ENCODE data around the gene GRIN2A.

The GRIN2A gene

DNA sequence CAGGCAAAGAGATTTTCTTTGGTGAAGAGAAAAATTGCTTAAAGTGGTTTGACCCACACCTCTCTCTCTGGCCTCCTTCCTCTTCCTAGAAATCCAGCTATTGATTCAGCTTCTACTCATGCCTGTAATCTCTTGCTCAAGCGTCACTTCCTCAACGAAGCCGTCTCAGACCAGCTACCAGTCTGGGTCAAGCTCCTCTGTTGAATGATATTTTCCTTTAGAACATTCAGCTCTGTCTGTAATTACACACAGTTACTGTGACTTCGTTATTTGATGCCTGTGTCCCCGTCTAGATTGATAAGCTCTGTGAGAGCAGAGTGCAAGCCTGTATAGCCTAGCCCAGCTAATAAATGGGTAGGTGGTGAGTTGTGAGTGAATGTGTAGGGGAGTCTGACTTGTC lies 168.5 kb downstream of the GRIN2A start:
- Histone ChIP-seq H3K36me3 (ENCODE audit: insufficient read depth, low read length) (no peaks in the 10 kb centered on the region), H2AFZ (ENCODE audit: low read length, unreplicated experiment) (no peak overlapping the region), H3K27me3 (ENCODE audit: insufficient read depth, low read length) (no peaks in the 10 kb centered on the region), H3K79me2 (ENCODE audit: control insufficient read depth, insufficient read depth, low read length, unreplicated experiment) (no peaks in the 10 kb centered on the region), H3K4me1 (ENCODE audit: control insufficient read depth, insufficient read depth, low read length, unreplicated experiment) (no peaks in the 10 kb centered on the region), H3K4me3 (ENCODE audit: low read depth, low read length) (no peak overlapping the region), H3K27ac (ENCODE audit: low read depth, low read length) (no peak overlapping the region)

DNA sequence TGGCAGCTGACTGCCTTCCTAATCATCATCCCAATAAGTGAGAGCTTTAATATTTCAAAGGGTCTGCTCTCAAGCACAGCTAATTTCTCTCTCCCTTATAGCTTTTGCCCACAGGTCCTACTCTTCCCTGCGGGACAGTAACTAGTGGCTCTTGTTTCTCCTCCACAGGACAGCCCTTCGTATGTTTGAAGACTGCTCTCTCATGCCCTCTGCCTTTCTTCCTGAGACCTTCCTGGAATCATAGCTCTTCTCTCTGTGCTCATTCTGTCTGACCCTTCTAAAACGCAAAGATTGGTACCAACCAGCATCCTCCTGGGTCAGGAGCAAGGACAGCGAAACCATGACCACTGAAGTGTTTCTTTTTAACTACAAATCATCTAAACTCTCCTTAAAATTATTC lies 168.9 kb downstream of the GRIN2A start:
- H3K79me2 ChIP-seq (ENCODE audit: control insufficient read depth, insufficient read depth, low read length, unreplicated experiment): no peaks in the 10 kb centered on the region
- no peak overlapping the region for H3K27ac ChIP-seq (ENCODE audit: low read depth, low read length)
- H3K36me3 ChIP-seq (ENCODE audit: insufficient read depth, low read length): no peaks in the 10 kb centered on the region
- H3K27me3 ChIP-seq (ENCODE audit: insufficient read depth, low read length): no peaks in the 10 kb centered on the region
- no peak overlapping the region for H3K4me3 ChIP-seq (ENCODE audit: low read depth, low read length)
- H3K4me1 ChIP-seq (ENCODE audit: control insufficient read depth, insufficient read depth, low read length, unreplicated experiment): no peaks in the 10 kb centered on the region
- H2AFZ ChIP-seq (ENCODE audit: low read length, unreplicated experiment): no peak overlapping the region

GRCh38 chr16:10009684-10010083 lies 172.5 kb downstream of the GRIN2A start:
- Histone ChIP-seq H3K79me2 (ENCODE audit: control insufficient read depth, insufficient read depth, low read length, unreplicated experiment) (no peaks in the 10 kb centered on the region), H3K27ac (ENCODE audit: low read depth, low read length) (no peak overlapping the region), H3K4me1 (ENCODE audit: control insufficient read depth, insufficient read depth, low read length, unreplicated experiment) (no peaks in the 10 kb centered on the region), H3K36me3 (ENCODE audit: insufficient read depth, low read length) (no peaks in the 10 kb centered on the region), H2AFZ (ENCODE audit: low read length, unreplicated experiment) (no peak overlapping the region), H3K27me3 (ENCODE audit: insufficient read depth, low read length) (no peaks in the 10 kb centered on the region), H3K4me3 (ENCODE audit: low read depth, low read length) (no peak overlapping the region)

- Histone ChIP-seq H2AFZ (ENCODE audit: low read length, unreplicated experiment) (no peak overlapping the region), H3K27ac (ENCODE audit: low read depth, low read length) (no peak overlapping the region), H3K4me1 (ENCODE audit: control insufficient read depth, insufficient read depth, low read length, unreplicated experiment) (no peaks in the 10 kb centered on the region), H3K4me3 (ENCODE audit: low read depth, low read length) (no peak overlapping the region), H3K27me3 (ENCODE audit: insufficient read depth, low read length) (no peaks in the 10 kb centered on the region), H3K36me3 (ENCODE audit: insufficient read depth, low read length) (no peaks in the 10 kb centered on the region), H3K79me2 (ENCODE audit: control insufficient read depth, insufficient read depth, low read length, unreplicated experiment) (no peaks in the 10 kb centered on the region)
Measured at GRCh38 chr16:10003486-10003885, 178.7 kb downstream of the GRIN2A start.

DNA sequence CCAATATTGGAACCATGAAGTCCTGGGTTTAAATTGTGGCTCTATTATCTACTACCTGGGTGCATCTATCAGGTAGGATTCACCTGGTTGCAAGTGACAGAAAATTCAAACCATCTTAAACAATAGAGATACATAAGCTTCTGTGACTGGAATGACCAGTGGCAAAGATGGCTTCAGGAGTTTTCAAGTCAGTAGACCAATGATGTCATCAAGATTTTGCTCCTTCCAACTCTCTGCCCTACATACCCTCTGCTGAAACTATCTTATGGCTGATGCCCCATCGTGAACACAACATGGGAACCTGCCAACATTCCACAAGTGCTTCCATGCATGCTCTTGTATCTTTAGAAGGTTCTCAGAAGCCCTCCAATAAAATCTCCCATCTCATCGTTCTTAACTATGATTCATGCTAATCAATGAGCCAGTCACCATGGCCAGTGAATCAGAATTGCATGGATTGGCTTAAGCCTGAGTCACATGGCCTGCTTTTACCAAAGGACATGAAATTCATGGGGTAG lies 180.9 kb downstream of the GRIN2A start:
- Histone ChIP-seq H3K27ac (ENCODE audit: low read depth, low read length) (no peak overlapping the region), H3K4me3 (ENCODE audit: low read depth, low read length) (no peak overlapping the region), H2AFZ (ENCODE audit: low read length, unreplicated experiment) (no peak overlapping the region), H3K79me2 (ENCODE audit: control insufficient read depth, insufficient read depth, low read length, unreplicated experiment) (no peaks in the 10 kb centered on the region), H3K4me1 (ENCODE audit: control insufficient read depth, insufficient read depth, low read length, unreplicated experiment) (no peaks in the 10 kb centered on the region), H3K36me3 (ENCODE audit: insufficient read depth, low read length) (no peaks in the 10 kb centered on the region), H3K27me3 (ENCODE audit: insufficient read depth, low read length) (no peaks in the 10 kb centered on the region)

GRCh38 chr16:9996221-9996620 lies 186.0 kb downstream of the GRIN2A start:
- H2AFZ ChIP-seq (ENCODE audit: low read length, unreplicated experiment): no peak overlapping the region
- H3K27me3 ChIP-seq (ENCODE audit: insufficient read depth, low read length): no peaks in the 10 kb centered on the region
- no peak overlapping the region for H3K27ac ChIP-seq (ENCODE audit: low read depth, low read length)
- no peaks in the 10 kb centered on the region for H3K79me2 ChIP-seq (ENCODE audit: control insufficient read depth, insufficient read depth, low read length, unreplicated experiment)
- no peak overlapping the region for H3K4me3 ChIP-seq (ENCODE audit: low read depth, low read length)
- H3K4me1 ChIP-seq (ENCODE audit: control insufficient read depth, insufficient read depth, low read length, unreplicated experiment): no peaks in the 10 kb centered on the region
- H3K36me3 ChIP-seq (ENCODE audit: insufficient read depth, low read length): no peaks in the 10 kb centered on the region

- H3K4me3 ChIP-seq (ENCODE audit: low read depth, low read length): no peak overlapping the region
- no peaks in the 10 kb centered on the region for H3K27me3 ChIP-seq (ENCODE audit: insufficient read depth, low read length)
- no peak overlapping the region for H2AFZ ChIP-seq (ENCODE audit: low read length, unreplicated experiment)
- no peaks in the 10 kb centered on the region for H3K79me2 ChIP-seq (ENCODE audit: control insufficient read depth, insufficient read depth, low read length, unreplicated experiment)
- H3K4me1 ChIP-seq (ENCODE audit: control insufficient read depth, insufficient read depth, low read length, unreplicated experiment): no peaks in the 10 kb centered on the region
- no peaks in the 10 kb centered on the region for H3K36me3 ChIP-seq (ENCODE audit: insufficient read depth, low read length)
- no peak overlapping the region for H3K27ac ChIP-seq (ENCODE audit: low read depth, low read length)
Measured at GRCh38 chr16:9992441-9992840, 189.8 kb downstream of the GRIN2A start.

GRCh38 chr16:9980981-9981380 lies 201.2 kb downstream of the GRIN2A start:
- Histone ChIP-seq H3K4me3 (ENCODE audit: low read depth, low read length) (no peak overlapping the region), H3K27ac (ENCODE audit: low read depth, low read length) (no peak overlapping the region), H3K27me3 (ENCODE audit: insufficient read depth, low read length) (no peaks in the 10 kb centered on the region), H3K79me2 (ENCODE audit: control insufficient read depth, insufficient read depth, low read length, unreplicated experiment) (no peaks in the 10 kb centered on the region), H3K4me1 (ENCODE audit: control insufficient read depth, insufficient read depth, low read length, unreplicated experiment) (no peaks in the 10 kb centered on the region), H3K36me3 (ENCODE audit: insufficient read depth, low read length) (no peaks in the 10 kb centered on the region), H2AFZ (ENCODE audit: low read length, unreplicated experiment) (no peak overlapping the region)

DNA sequence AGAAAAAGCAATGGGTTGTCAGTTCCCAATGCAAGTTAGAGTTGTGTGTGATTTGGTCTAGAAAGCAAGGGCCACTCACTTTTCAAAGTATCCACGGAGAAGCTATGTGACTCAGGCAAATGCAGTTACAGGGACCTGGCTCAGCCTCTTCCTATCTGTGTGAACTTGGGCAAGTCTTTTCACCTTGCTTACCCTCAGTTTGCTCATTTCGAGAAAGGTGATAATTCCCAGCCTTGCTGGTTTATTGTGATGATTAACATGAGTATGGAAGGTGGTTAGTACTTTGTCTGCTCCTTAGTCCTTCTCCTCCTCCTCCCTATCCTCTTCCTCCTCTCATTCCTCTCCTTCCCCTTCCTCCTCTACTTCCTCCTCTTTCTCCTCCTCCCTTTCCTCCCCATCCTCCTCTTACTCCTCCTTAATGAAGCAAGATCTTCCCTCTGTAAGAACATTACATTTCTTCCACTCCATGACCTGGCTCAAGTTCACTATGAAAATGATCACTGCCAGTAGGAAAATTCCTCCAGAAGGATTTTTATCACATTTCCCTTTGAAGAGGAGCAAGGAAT lies 204.0 kb downstream of the GRIN2A start:
- no peak overlapping the region for H3K27ac ChIP-seq (ENCODE audit: low read depth, low read length)
- no peaks in the 10 kb centered on the region for H3K27me3 ChIP-seq (ENCODE audit: insufficient read depth, low read length)
- H3K4me3 ChIP-seq (ENCODE audit: low read depth, low read length): no peak overlapping the region
- H3K79me2 ChIP-seq (ENCODE audit: control insufficient read depth, insufficient read depth, low read length, unreplicated experiment): no peaks in the 10 kb centered on the region
- no peaks in the 10 kb centered on the region for H3K4me1 ChIP-seq (ENCODE audit: control insufficient read depth, insufficient read depth, low read length, unreplicated experiment)
- H2AFZ ChIP-seq (ENCODE audit: low read length, unreplicated experiment): no peak overlapping the region
- H3K36me3 ChIP-seq (ENCODE audit: insufficient read depth, low read length): no peaks in the 10 kb centered on the region

GRCh38 chr16:9977333-9977897 lies 204.8 kb downstream of the GRIN2A start:
- no peaks in the 10 kb centered on the region for H3K27me3 ChIP-seq (ENCODE audit: insufficient read depth, low read length)
- H3K27ac ChIP-seq (ENCODE audit: low read depth, low read length): no peak overlapping the region
- no peaks in the 10 kb centered on the region for H3K79me2 ChIP-seq (ENCODE audit: control insufficient read depth, insufficient read depth, low read length, unreplicated experiment)
- H3K36me3 ChIP-seq (ENCODE audit: insufficient read depth, low read length): no peaks in the 10 kb centered on the region
- H2AFZ ChIP-seq (ENCODE audit: low read length, unreplicated experiment): no peak overlapping the region
- no peaks in the 10 kb centered on the region for H3K4me1 ChIP-seq (ENCODE audit: control insufficient read depth, insufficient read depth, low read length, unreplicated experiment)
- H3K4me3 ChIP-seq (ENCODE audit: low read depth, low read length): no peak overlapping the region

DNA sequence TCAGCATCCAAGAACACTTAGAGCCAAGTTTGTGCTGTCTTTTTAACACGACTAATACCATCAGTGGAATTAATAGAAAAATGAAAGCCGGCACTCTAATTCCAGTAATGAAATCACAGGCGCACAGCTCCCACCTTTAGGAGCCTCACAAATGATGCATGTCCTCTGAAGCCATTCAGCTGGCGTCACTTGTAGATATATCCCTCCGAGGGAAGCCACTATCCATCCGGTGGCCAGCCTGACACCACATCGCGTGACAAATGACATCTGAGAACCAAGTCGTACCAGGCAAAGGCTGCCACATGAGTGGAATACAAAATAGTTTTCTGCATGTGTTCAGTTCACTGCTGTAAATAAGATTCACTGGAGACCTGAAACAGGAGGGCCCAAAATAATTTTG lies 205.6 kb downstream of the GRIN2A start:
- H3K36me3 ChIP-seq (ENCODE audit: insufficient read depth, low read length): no peaks in the 10 kb centered on the region
- H3K4me3 ChIP-seq (ENCODE audit: low read depth, low read length): no peak overlapping the region
- H3K27ac ChIP-seq (ENCODE audit: low read depth, low read length): no peak overlapping the region
- H2AFZ ChIP-seq (ENCODE audit: low read length, unreplicated experiment): no peak overlapping the region
- H3K4me1 ChIP-seq (ENCODE audit: control insufficient read depth, insufficient read depth, low read length, unreplicated experiment): no peaks in the 10 kb centered on the region
- no peaks in the 10 kb centered on the region for H3K27me3 ChIP-seq (ENCODE audit: insufficient read depth, low read length)
- H3K79me2 ChIP-seq (ENCODE audit: control insufficient read depth, insufficient read depth, low read length, unreplicated experiment): no peaks in the 10 kb centered on the region
